Midbrain (tissue), 1 donor: Measurements from ENCODE around the gene TREM1.

Source experiments
- DNase-seq: peaks from one replicate; lab custom pipeline; 2025; lab: John Stamatoyannopoulos, UW

TREM1 gene

GRCh38 chr6:41294214-41294872 is 7.9 kb upstream of the TREM1 start:
- DNase-seq, result no peak

- DNase-seq, result no peak
These were observed 5.2 kb upstream of the TREM1 start for GRCh38 chr6:41291717-41292116.

- DNase-seq, result no peak
These were observed 3.3 kb upstream of the TREM1 start for GRCh38 chr6:41289815-41290214.

GRCh38 chr6:41288754-41289129 is 2.3 kb upstream of the TREM1 start:
- no peak for DNase-seq

- DNase-seq, result no peak
These were observed 1.7 kb upstream of the TREM1 start for GRCh38 chr6:41288030-41288753.

GRCh38 chr6:41284726-41285125 is 1.8 kb downstream of the TREM1 start:
- DNase-seq, result no peak

GRCh38 chr6:41283600-41283999 is 2.9 kb downstream of the TREM1 start:
- no peak for DNase-seq

- no peak for DNase-seq
These were observed 6.0 kb downstream of the TREM1 start for GRCh38 chr6:41280381-41281057.

- DNase-seq, result peak; percentile 13
These were observed 7.6 kb downstream of the TREM1 start for GRCh38 chr6:41278699-41279405.

- no peak for DNase-seq
These were observed 8.9 kb downstream of the TREM1 start for GRCh38 chr6:41277605-41278004.

- DNase-seq, result no peak
These were observed 11.0 kb downstream of the TREM1 start for GRCh38 chr6:41275489-41275888.

GRCh38 chr6:41274256-41274655 is 12.2 kb downstream of the TREM1 start:
- DNase-seq, result no peak

- DNase-seq, result no peak
These were observed 12.8 kb downstream of the TREM1 start for GRCh38 chr6:41273714-41274113.

- no peak for DNase-seq
These were observed 13.8 kb downstream of the TREM1 start for GRCh38 chr6:41272591-41273240.

- no peak for DNase-seq
These were observed 14.5 kb downstream of the TREM1 start for GRCh38 chr6:41271901-41272395.

GRCh38 chr6:41269716-41270115 is 16.8 kb downstream of the TREM1 start:
- DNase-seq, result no peak

- no peak for DNase-seq
These were observed 17.3 kb downstream of the TREM1 start for GRCh38 chr6:41269166-41269565.

GRCh38 chr6:41268478-41268877 is 18.0 kb downstream of the TREM1 start:
- no peak for DNase-seq

- DNase-seq, result no peak
These were observed 19.9 kb downstream of the TREM1 start for GRCh38 chr6:41266541-41266940.

GRCh38 chr6:41263267-41263666 is 23.2 kb downstream of the TREM1 start:
- no peak for DNase-seq

GRCh38 chr6:41262401-41262800 is 24.1 kb downstream of the TREM1 start:
- no peak for DNase-seq

- no peak for DNase-seq
These were observed 28.3 kb downstream of the TREM1 start for GRCh38 chr6:41258196-41258493.
